A549 (cell line): Measurements from ENCODE around the gene NTRK2. TPM values are rescaled to one million over a fixed set of nuclear protein-coding genes. Genes with fewer than 3 reads are reported as not detected.

ENCODE experiments used
- ATAC-seq, 2 experiments: fragments of 200-7000 bp in 1 of 2; fragments of >200 bp in 1 of 2; cut with Nextera tagmentation in 1 of 2; cut with Tn5 transposase in 1 of 2; 3 replicates each; pipeline versions ENCODE4 v1.8.0 to v1.9.1; 2018 to 2020; ENCODE audit warnings: mild to moderate bottlenecking in 1 of 2, moderate library complexity in 1 of 2
- CTCF ChIA-PET: fragments of 300-600 bp; sonication (Branson Sonifier 250); formaldehyde crosslinking; extraction: SDS; loops from one replicate; lab custom pipeline; 2021; ENCODE audit warnings: antibody characterized with exemption, inconsistent platforms; lab: Yijun Ruan, JAX
- POLR2A ChIA-PET: fragments of 350-600 bp; formaldehyde crosslinking; extraction: SDS; loops from one replicate; lab custom pipeline; 2021; ENCODE audit warnings: antibody characterized with exemption, inconsistent platforms; lab: Yijun Ruan, JAX
- DNase-seq, 2 experiments: peaks; one replicate each; pipeline versions ENCODE4 v3.0.0 to v3.0.0-alpha.2; 2011 to 2016; ENCODE audit warnings: low read depth in 1 of 2, low spot score in 1 of 2
- FAIRE-seq: peaks from 2 replicates; lab custom pipeline; 2011; peaks lifted over from hg19 to GRCh38; lab: Jason Lieb, UNC
- H3K27ac ChIP-seq, 2 experiments: fragments of >200 bp; sonication (Bioruptor Twin); formaldehyde crosslinking; 3 replicates each; pipeline ENCODE4 v1.5.1; 2016 to 2017
- H3K4me1 ChIP-seq: fragments of >200 bp; sonication (Bioruptor Twin); formaldehyde crosslinking; 3 replicates; pipeline ENCODE4 v1.6.1; 2016
- H3K4me2 ChIP-seq: fragments of >200 bp; sonication (Bioruptor Twin); formaldehyde crosslinking; 3 replicates; pipeline ENCODE4 v1.6.1; 2016
- H3K4me3 ChIP-seq: fragments of >200 bp; sonication (Bioruptor Twin); formaldehyde crosslinking; 3 replicates; pipeline ENCODE4 v1.5.1; 2016
- H3K9me3 ChIP-seq: fragments of >200 bp; sonication (Bioruptor Twin); formaldehyde crosslinking; 3 replicates; pipeline ENCODE4 v1.6.1; 2016
- CBX8 ChIP-seq: fragments of 200-600 bp; sonication (generic); IDR thresholded peaks from 2 replicates; pipeline ENCODE4 v1.6.1; 2016
- CEBPB ChIP-seq, 2 experiments: fragments of >200 bp in 1 of 2; sonication (Bioruptor Twin) in 1 of 2; formaldehyde crosslinking in 1 of 2; IDR thresholded peaks; 2 replicates each; pipeline ENCODE4 v1.6.1; 2012 to 2016
- CHD4 ChIP-seq: fragments of 200-600 bp; sonication (generic); IDR thresholded peaks from 2 replicates; pipeline ENCODE4 v1.6.1; 2016; ENCODE audit warnings: antibody characterized with exemption, mild to moderate bottlenecking, borderline replicate concordance
- EP300 ChIP-seq, 2 experiments: fragments of >200 bp; sonication (Bioruptor Twin); formaldehyde crosslinking; IDR thresholded peaks; 2 replicates in 1 of 2; 3 replicates in 1 of 2; pipeline ENCODE4 v1.6.1; 2016 to 2017
- FOSB ChIP-seq: fragments of 250-450 bp; sonication (Bioruptor Pico); IDR thresholded peaks from 2 replicates; pipeline ENCODE4 v1.5.0; 2020; ENCODE audit warnings: mild to moderate bottlenecking, moderate library complexity
- FOSL2 ChIP-seq, 2 experiments: fragments of 450-650 bp in 1 of 2; fragments of >200 bp in 1 of 2; sonication (Bioruptor Twin) in 1 of 2; formaldehyde crosslinking; IDR thresholded peaks; 2 replicates each; pipeline versions ENCODE4 v1.5.0 to v1.6.1; 2016 to 2020; ENCODE audit warnings: mild to moderate bottlenecking in 1 of 2, moderate library complexity in 1 of 2
- HOXA7 ChIP-seq: fragments of 250-450 bp; sonication (Bioruptor Pico); IDR thresholded peaks from 2 replicates; pipeline ENCODE4 v1.5.0; 2020; ENCODE audit warnings: mild to moderate bottlenecking, moderate library complexity
- JUN ChIP-seq, 2 experiments: fragments of >200 bp; sonication (Bioruptor Twin); formaldehyde crosslinking; IDR thresholded peaks; 2 replicates in 1 of 2; 3 replicates in 1 of 2; pipeline ENCODE4 v1.6.1; 2016 to 2017
- MAZ ChIP-seq: fragments of 150-350 bp; IDR thresholded peaks from 2 replicates; pipeline ENCODE4 v1.6.1; 2014; ENCODE audit warnings: antibody characterized with exemption, low read depth, low read length, borderline replicate concordance
- NFE2L2 ChIP-seq: fragments of 150-350 bp; conservative IDR thresholded peaks from 2 replicates; pipeline ENCODE4 v1.6.1; 2014; ENCODE audit warnings: low read length
- PHF8 ChIP-seq: fragments of 200-600 bp; sonication (generic); IDR thresholded peaks from 2 replicates; pipeline ENCODE4 v1.6.1; 2016; ENCODE audit warnings: low read depth, mild to moderate bottlenecking, antibody characterized with exemption, moderate library complexity, borderline replicate concordance
- POLR2A ChIP-seq: IDR thresholded peaks from 2 replicates; pipeline ENCODE4 v1.6.1; 2012; ENCODE audit warnings: mild to moderate bottlenecking, low read length
- POLR2AphosphoS2 ChIP-seq: conservative IDR thresholded peaks from 2 replicates; pipeline ENCODE4 v1.6.1; 2012; ENCODE audit warnings: low read length, improper control_type of control experiment, inconsistent platforms
- RCOR1 ChIP-seq: fragments of 150-350 bp; IDR thresholded peaks from 2 replicates; pipeline ENCODE4 v1.6.1; 2014; ENCODE audit warnings: antibody characterized with exemption, low read length, low read depth
- RFX5 ChIP-seq: fragments of 450-650 bp; IDR thresholded peaks from 2 replicates; pipeline ENCODE4 v1.7.1; 2014; ENCODE audit warnings: antibody characterized with exemption, mild to moderate bottlenecking, moderate library complexity
- TFCP2L1 ChIP-seq: fragments of 250-450 bp; sonication (Bioruptor Pico); IDR thresholded peaks from 2 replicates; pipeline ENCODE4 v1.5.0; 2021; ENCODE audit warnings: mild to moderate bottlenecking
- ZC3H11A ChIP-seq: fragments of 450-650 bp; IDR thresholded peaks from 2 replicates; pipeline ENCODE4 v1.6.1; 2014; ENCODE audit warnings: antibody characterized with exemption, mild to moderate bottlenecking
- WGBS: methylation state at CpG from one replicate; pipeline ENCODE4 v1.1.6; 2017; ENCODE audit errors: missing lambda C conversion rate; 5-methylcytosine and 5-hydroxymethylcytosine counted together
- polyA plus RNA-seq, 4 experiments: library from polyadenylated mRNA; depleted of rRNA in 3 of 4; stranded (reverse); fragments of >200 nt; fragmentation: RNase III in 1 of 4; extraction: RNeasy Plus Mini Kit Qiagen cat#74134 plus additional on column Dnase treatment in 1 of 4; gene quantifications; 2 replicates in 3 of 4; 3 replicates in 1 of 4; pipeline ENCODE4 v1.2.3, GENCODE V29; 2011 to 2017
- TF ChIP-seq, protein P1 (sequence below): IDR thresholded peaks from 2 replicates; pipeline ENCODE4 v1.6.1; 2012
- TF ChIP-seq, protein P2 (sequence below): fragments of >200 bp; sonication (Bioruptor Twin); formaldehyde crosslinking; IDR thresholded peaks from 2 replicates; pipeline ENCODE4 v1.6.1; 2016
- TF ChIP-seq, protein P3 (sequence below): IDR thresholded peaks from 2 replicates; pipeline ENCODE4 v1.6.1; 2012; ENCODE audit warnings: low read depth, borderline replicate concordance
- TF ChIP-seq, protein P4 (sequence below): fragments of 250-450 bp; sonication (Bioruptor Pico); IDR thresholded peaks from 2 replicates; pipeline ENCODE4 v1.5.0; 2021; ENCODE audit warnings: mild to moderate bottlenecking, moderate library complexity, borderline replicate concordance

Gene NTRK2
- polyA plus RNA-seq, 2 of the 4 experiments (the other 2 are of a cell fraction), result 0.03 TPM

DNA sequence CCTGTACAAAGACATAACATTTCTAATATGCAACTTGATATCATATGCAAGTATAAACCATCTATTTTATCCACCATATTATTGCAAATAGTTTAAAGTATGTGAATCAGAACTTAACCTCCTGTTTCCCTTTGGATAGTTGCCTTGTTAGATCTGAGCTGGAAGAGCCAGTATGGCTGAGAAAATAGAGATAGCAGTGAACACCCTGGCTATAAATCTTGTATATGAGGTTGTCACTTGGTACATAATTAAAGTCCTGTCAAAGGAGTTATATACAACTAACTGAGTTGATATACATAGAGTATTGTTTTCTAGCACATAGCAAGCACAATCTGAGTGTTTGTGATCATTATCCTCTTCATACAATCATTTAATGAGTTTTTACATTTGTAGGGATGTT is 272.3 kb downstream of the NTRK2 start (continued):
- TF ChIP-seq JUN (IDR thresholded peaks at IDR 0.05) (no peak), ZC3H11A (no peak)

DNA sequence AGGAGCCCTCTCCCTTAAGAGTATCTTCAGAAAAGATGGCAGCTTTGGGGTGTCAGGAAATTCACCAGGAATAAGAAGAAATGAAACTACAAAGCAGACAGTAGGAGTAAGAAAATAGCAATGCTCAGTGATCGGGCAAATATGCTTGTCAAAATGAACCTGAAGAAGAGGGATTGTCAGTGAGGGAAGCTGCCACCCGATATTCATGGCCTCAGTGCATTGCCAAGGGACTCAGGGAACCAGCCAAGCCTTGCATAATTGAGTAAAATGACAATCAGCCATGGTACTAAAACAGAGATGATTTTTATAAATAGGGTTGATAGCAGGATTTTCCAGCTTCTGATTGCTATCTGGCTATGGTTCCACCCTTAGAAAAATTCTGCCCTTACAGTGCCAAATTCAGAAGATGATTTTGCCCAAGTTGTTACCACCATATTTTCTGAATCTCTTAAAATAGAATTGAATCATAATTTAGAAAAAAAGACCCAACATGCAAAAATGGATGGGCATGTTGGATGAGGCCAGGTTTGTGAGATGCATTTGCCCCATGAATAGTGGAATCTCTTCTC is 274.0 kb downstream of the NTRK2 start:
- H3K4me2 ChIP-seq, result no peak overlapping the region
- no peak overlapping the region for H3K4me3 ChIP-seq
- ATAC-seq (no peak), FAIRE-seq (no peak), DNase-seq (no peak)
- TF ChIP-seq, protein P1, sequence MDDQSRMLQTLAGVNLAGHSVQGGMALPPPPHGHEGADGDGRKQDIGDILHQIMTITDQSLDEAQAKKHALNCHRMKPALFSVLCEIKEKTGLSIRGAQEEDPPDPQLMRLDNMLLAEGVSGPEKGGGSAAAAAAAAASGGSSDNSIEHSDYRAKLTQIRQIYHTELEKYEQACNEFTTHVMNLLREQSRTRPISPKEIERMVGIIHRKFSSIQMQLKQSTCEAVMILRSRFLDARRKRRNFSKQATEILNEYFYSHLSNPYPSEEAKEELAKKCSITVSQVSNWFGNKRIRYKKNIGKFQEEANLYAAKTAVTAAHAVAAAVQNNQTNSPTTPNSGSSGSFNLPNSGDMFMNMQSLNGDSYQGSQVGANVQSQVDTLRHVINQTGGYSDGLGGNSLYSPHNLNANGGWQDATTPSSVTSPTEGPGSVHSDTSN, result no peak
- TF ChIP-seq HOXA7 (CRISPR knock-in tag) (no peak), CBX8 (no peak), EP300 (IDR thresholded peaks at IDR 0.05) (no peak), RCOR1 (no peak), FOSB (CRISPR knock-in tag) (no peak), MAZ (no peak), POLR2A (no peak), CEBPB (IDR thresholded peaks at IDR 0.05) (no peak), RFX5 (no peak), PHF8 (no peak), CHD4 (no peak), TFCP2L1 (CRISPR knock-in tag) (no peak), FOSL2 (IDR thresholded peaks at IDR 0.05) (no peak), FOSL2 (CRISPR knock-in tag; IDR thresholded peaks at IDR 0.05) (no peak)
- TF ChIP-seq, protein P2, sequence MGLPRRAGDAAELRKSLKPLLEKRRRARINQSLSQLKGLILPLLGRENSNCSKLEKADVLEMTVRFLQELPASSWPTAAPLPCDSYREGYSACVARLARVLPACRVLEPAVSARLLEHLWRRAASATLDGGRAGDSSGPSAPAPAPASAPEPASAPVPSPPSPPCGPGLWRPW, result no peak
- TF ChIP-seq, protein P3, sequence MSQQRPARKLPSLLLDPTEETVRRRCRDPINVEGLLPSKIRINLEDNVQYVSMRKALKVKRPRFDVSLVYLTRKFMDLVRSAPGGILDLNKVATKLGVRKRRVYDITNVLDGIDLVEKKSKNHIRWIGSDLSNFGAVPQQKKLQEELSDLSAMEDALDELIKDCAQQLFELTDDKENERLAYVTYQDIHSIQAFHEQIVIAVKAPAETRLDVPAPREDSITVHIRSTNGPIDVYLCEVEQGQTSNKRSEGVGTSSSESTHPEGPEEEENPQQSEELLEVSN, result no peak
- TF ChIP-seq, protein P4, sequence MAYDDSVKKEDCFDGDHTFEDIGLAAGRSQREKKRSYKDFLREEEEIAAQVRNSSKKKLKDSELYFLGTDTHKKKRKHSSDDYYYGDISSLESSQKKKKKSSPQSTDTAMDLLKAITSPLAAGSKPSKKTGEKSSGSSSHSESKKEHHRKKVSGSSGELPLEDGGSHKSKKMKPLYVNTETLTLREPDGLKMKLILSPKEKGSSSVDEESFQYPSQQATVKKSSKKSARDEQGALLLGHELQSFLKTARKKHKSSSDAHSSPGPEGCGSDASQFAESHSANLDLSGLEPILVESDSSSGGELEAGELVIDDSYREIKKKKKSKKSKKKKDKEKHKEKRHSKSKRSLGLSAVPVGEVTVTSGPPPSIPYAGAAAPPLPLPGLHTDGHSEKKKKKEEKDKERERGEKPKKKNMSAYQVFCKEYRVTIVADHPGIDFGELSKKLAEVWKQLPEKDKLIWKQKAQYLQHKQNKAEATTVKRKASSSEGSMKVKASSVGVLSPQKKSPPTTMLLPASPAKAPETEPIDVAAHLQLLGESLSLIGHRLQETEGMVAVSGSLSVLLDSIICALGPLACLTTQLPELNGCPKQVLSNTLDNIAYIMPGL (CRISPR knock-in tag), result no peak
- CTCF ChIA-PET, result interaction anchor here (1.2 kb wide), 1 partner anchor 275 kb away, joined by 3 read pairs; no protein-coding TSS in a partner anchor
- no peaks in the 10 kb centered on the region; the same call in 2 of the 3 replicates for H3K9me3 ChIP-seq
- POLR2A ChIA-PET, result no interaction called here
- peaks cover 10% of the 10 kb centered on the region; the same call in 2 of the 3 replicates for H3K4me1 ChIP-seq
- 21% methylated on average over 2 of the region's 2 CpGs for WGBS
- H3K27ac ChIP-seq, result no peak overlapping the region

DNA sequence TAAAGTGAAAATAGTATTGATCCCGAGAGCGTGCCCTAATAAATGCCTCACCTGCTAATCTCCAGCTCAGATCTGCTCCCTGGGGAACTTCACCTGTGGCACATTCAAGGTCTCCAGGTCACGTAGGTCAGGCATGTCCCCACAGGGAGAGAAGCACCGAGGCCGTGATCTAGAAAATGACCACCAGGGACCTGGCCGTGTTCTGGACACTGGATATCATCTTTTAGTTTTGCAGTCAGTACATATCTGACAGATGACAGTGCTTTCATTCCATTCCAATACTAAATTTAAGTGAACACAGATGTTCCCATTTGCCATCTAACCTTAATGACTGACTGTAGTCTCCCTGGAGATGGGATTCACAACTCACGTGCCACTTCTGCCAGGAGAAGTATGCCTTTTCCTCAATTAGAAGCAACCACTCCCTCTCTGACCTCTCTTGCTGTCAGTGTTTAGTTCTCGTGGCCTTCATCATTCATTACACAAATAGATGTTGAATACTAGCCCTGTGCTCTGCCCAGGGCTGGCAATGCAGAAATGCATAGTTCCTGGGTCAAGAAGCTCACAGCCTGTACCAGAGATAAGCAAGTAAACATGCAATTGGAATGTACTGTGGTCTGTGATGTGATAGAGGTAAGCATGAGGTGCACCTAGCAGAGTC is 276.5 kb downstream of the NTRK2 start:
- 68% methylated on average over 8 of the region's 8 CpGs for WGBS
- CTCF ChIA-PET, result interaction anchor here (0.6 to 1.1 kb wide), 2 partner anchors 8 to 339 kb away, joined by 3 to 4 read pairs; no protein-coding TSS in a partner anchor
- POLR2A ChIA-PET, result interaction anchor here (1.1 kb wide), 1 partner anchor 303 kb away, joined by 3 read pairs; no protein-coding TSS in a partner anchor
- Histone ChIP-seq H3K4me3 (no peak overlapping the region), H3K9me3 (no peaks in the 10 kb centered on the region; the same call in 2 of the 3 replicates), H3K27ac (no peak overlapping the region), H3K4me2 (no peak overlapping the region), H3K4me1 (peaks cover 10% of the 10 kb centered on the region; the same call in 2 of the 3 replicates)
- no peak for ATAC-seq
- no peak for TF ChIP-seq HOXA7 (CRISPR knock-in tag)
- no peak for TF ChIP-seq NFE2L2
- TF ChIP-seq POLR2AphosphoS2, result no peak
- FAIRE-seq, result no peak
- no peak for DNase-seq
